Adipocyte (in vitro differentiated cells): ENCODE data around the gene PLEKHM3.

ENCODE experiments used
- DNase-seq: peaks from one replicate; pipeline ENCODE4 v3.0.0-alpha.2; 2015; ENCODE audit warnings: low read depth
- H3K27me3 ChIP-seq: replicated peaks from 2 replicates; pipeline ENCODE4 v1.7.0; 2013; ENCODE audit warnings: mild to moderate bottlenecking, low read length, moderate library complexity; ENCODE audit not compliant: control insufficient read depth, insufficient read depth
- H3K36me3 ChIP-seq: 2 replicates; pipeline ENCODE4 v1.7.0; 2013; ENCODE audit warnings: low read length, mild to moderate bottlenecking, moderate library complexity; ENCODE audit not compliant: control insufficient read depth, insufficient read depth, severe bottlenecking
- H3K4me1 ChIP-seq: 2 replicates; pipeline ENCODE4 v1.7.0; 2013; ENCODE audit warnings: mild to moderate bottlenecking, low read length, moderate library complexity; ENCODE audit not compliant: control insufficient read depth, insufficient read depth
- H3K4me3 ChIP-seq: 2 replicates; pipeline ENCODE4 v1.7.0; 2013; ENCODE audit warnings: mild to moderate bottlenecking, low read length, moderate library complexity
- H3K9ac ChIP-seq: 2 replicates; pipeline ENCODE4 v1.7.0; 2013; ENCODE audit warnings: mild to moderate bottlenecking, low read length, moderate library complexity
- H3K9me3 ChIP-seq: 2 replicates; pipeline ENCODE4 v1.7.0; 2013; ENCODE audit warnings: mild to moderate bottlenecking, low read length, moderate library complexity; ENCODE audit not compliant: control insufficient read depth

Gene PLEKHM3

GRCh38 chr2:207825978-207826377 lies 199.3 kb downstream of the PLEKHM3 start:
- H3K36me3 ChIP-seq, result peaks cover 9% of the 10 kb centered on the region
- H3K27me3 ChIP-seq, result no peaks in the 10 kb centered on the region
- no peak overlapping the region for H3K4me3 ChIP-seq
- H3K4me1 ChIP-seq, result peaks cover 21% of the 10 kb centered on the region
- no peak for DNase-seq
- no peaks in the 10 kb centered on the region for H3K9me3 ChIP-seq
- H3K9ac ChIP-seq, result no peak overlapping the region

- H3K9me3 ChIP-seq, result no peaks in the 10 kb centered on the region
- peaks cover 21% of the 10 kb centered on the region for H3K4me1 ChIP-seq
- DNase-seq, result no peak
- H3K27me3 ChIP-seq, result no peaks in the 10 kb centered on the region
- peaks cover 9% of the 10 kb centered on the region for H3K36me3 ChIP-seq
- no peak overlapping the region for H3K4me3 ChIP-seq
- H3K9ac ChIP-seq, result no peak overlapping the region
Measured at GRCh38 chr2:207825045-207825954, 200.0 kb downstream of the PLEKHM3 start.

GRCh38 chr2:207823865-207824264 lies 201.5 kb downstream of the PLEKHM3 start:
- Histone ChIP-seq H3K9ac (no peak overlapping the region), H3K36me3 (peaks cover 9% of the 10 kb centered on the region), H3K4me1 (peaks cover 21% of the 10 kb centered on the region), H3K9me3 (no peaks in the 10 kb centered on the region), H3K27me3 (no peaks in the 10 kb centered on the region), H3K4me3 (no peak overlapping the region)
- DNase-seq, result no peak

GRCh38 chr2:207819839-207820784 lies 205.2 kb downstream of the PLEKHM3 start:
- Histone ChIP-seq H3K9me3 (no peaks in the 10 kb centered on the region), H3K4me3 (no peak overlapping the region), H3K9ac (no peak overlapping the region), H3K36me3 (no peaks in the 10 kb centered on the region), H3K27me3 (no peaks in the 10 kb centered on the region), H3K4me1 (peaks cover 5% of the 10 kb centered on the region)
- no peak for DNase-seq

- H3K9me3 ChIP-seq, result no peaks in the 10 kb centered on the region
- H3K4me3 ChIP-seq, result no peak overlapping the region
- no peaks in the 10 kb centered on the region for H3K27me3 ChIP-seq
- H3K9ac ChIP-seq, result no peak overlapping the region
- no peaks in the 10 kb centered on the region for H3K36me3 ChIP-seq
- H3K4me1 ChIP-seq, result no peaks in the 10 kb centered on the region
- no peak for DNase-seq
Measured at GRCh38 chr2:207819021-207819797, 206.1 kb downstream of the PLEKHM3 start.

- Histone ChIP-seq H3K9ac (no peak overlapping the region), H3K4me1 (no peaks in the 10 kb centered on the region)
- no peak for DNase-seq
Measured at GRCh38 chr2:207816546-207816945, 208.8 kb downstream of the PLEKHM3 start.

GRCh38 chr2:207815254-207815653 lies 210.1 kb downstream of the PLEKHM3 start:
- Histone ChIP-seq H3K4me1 (no peaks in the 10 kb centered on the region), H3K27me3 (no peaks in the 10 kb centered on the region), H3K4me3 (no peak overlapping the region), H3K9ac (no peak overlapping the region), H3K36me3 (no peaks in the 10 kb centered on the region), H3K9me3 (no peaks in the 10 kb centered on the region)
- no peak for DNase-seq

More at GRCh38 chr2:207816546-207816945, 208.8 kb downstream of the PLEKHM3 start:
- Histone ChIP-seq H3K4me3 (no peak overlapping the region), H3K9me3 (no peaks in the 10 kb centered on the region), H3K36me3 (no peaks in the 10 kb centered on the region), H3K27me3 (no peaks in the 10 kb centered on the region)

- no peaks in the 10 kb centered on the region for H3K27me3 ChIP-seq
- H3K36me3 ChIP-seq, result no peaks in the 10 kb centered on the region
- no peak overlapping the region for H3K4me3 ChIP-seq
- H3K9ac ChIP-seq, result no peak overlapping the region
- DNase-seq, result no peak
- no peaks in the 10 kb centered on the region for H3K4me1 ChIP-seq
- H3K9me3 ChIP-seq, result no peaks in the 10 kb centered on the region
Measured at GRCh38 chr2:207813942-207814341, 211.4 kb downstream of the PLEKHM3 start.

GRCh38 chr2:207813221-207813916 lies 212.0 kb downstream of the PLEKHM3 start:
- no peak overlapping the region for H3K9ac ChIP-seq
- H3K27me3 ChIP-seq, result no peaks in the 10 kb centered on the region
- H3K36me3 ChIP-seq, result no peaks in the 10 kb centered on the region
- no peak for DNase-seq
- H3K9me3 ChIP-seq, result no peaks in the 10 kb centered on the region
- no peak overlapping the region for H3K4me3 ChIP-seq
- no peaks in the 10 kb centered on the region for H3K4me1 ChIP-seq

GRCh38 chr2:207812726-207813080 lies 212.6 kb downstream of the PLEKHM3 start:
- no peak overlapping the region for H3K4me3 ChIP-seq
- no peak for DNase-seq
- H3K4me1 ChIP-seq, result no peaks in the 10 kb centered on the region
- no peak overlapping the region for H3K9ac ChIP-seq
- H3K36me3 ChIP-seq, result no peaks in the 10 kb centered on the region
- H3K9me3 ChIP-seq, result no peaks in the 10 kb centered on the region
- no peaks in the 10 kb centered on the region for H3K27me3 ChIP-seq
